Peyer's patch (tissue), 4 donors: ENCODE results near the gene KLHL22. TPM values are rescaled to one million over a fixed set of nuclear protein-coding genes. Genes with fewer than 3 reads are reported as not detected.
"Not testable (repeated sequence)": the region's sequence is repeated elsewhere in the genome, so short reads cannot be mapped to it uniquely, and the experiment has no call there.

Experiments
- DNase-seq, 3 donors: peaks; one replicate each; pipeline ENCODE4 v3.0.0-alpha.2; 2017 to 2019
- H3K27ac ChIP-seq, 4 donors: fragments of 200-600 bp; sonication (generic); one replicate each; pipeline ENCODE4 v1.5.1; 2016 to 2019
- H3K27me3 ChIP-seq, 2 donors: fragments of 200-600 bp; sonication (generic); one replicate each; pipeline ENCODE4 v1.5.1; 2019
- H3K36me3 ChIP-seq, 3 donors: fragments of 200-600 bp; sonication (generic); one replicate each; pipeline ENCODE4 v1.5.1; 2016 to 2019
- H3K4me1 ChIP-seq, 4 donors: fragments of 200-600 bp; sonication (generic); one replicate each; pipeline ENCODE4 v1.5.1; 2016 to 2019
- H3K4me3 ChIP-seq, 4 donors: fragments of 200-600 bp; sonication (generic); 1 replicate in 3 of 4; 2 replicates in 1 of 4; pipeline ENCODE4 v1.5.1; 2016 to 2019; ENCODE audit warnings: mild to moderate bottlenecking in 1 of 4
- H3K9me3 ChIP-seq, 4 donors: fragments of 200-600 bp; sonication (generic); one replicate each; pipeline ENCODE4 v1.5.1; 2016 to 2019; ENCODE audit warnings: mild to moderate bottlenecking in 1 of 4
- CTCF ChIP-seq, 6 experiments: fragments of 450-650 bp in 4 of 6; fragments of 200-600 bp in 2 of 6; sonication (generic) in 1 of 6; IDR thresholded peaks; one replicate each; pipeline ENCODE4 v1.5.1; 2017 to 2019; ENCODE audit warnings: antibody characterized with exemption in 6 of 6, mild to moderate bottlenecking in 3 of 6, moderate library complexity in 1 of 6
- POLR2A ChIP-seq, 2 donors: fragments of 450-650 bp; IDR thresholded peaks; one replicate each; pipeline ENCODE4 v1.5.1; 2017; ENCODE audit warnings: antibody characterized with exemption in 2 of 2, mild to moderate bottlenecking in 2 of 2, moderate library complexity in 2 of 2
- small RNA-seq, 2 donors: library from RNA; depleted of rRNA; stranded (forward); fragments of <200 nt; gene quantifications; one replicate each; pipeline ENCODE3, GENCODE V24; 2016
- total RNA-seq, 4 donors: library from RNA; depleted of rRNA; stranded (reverse); fragments of >200 nt; gene quantifications; one replicate each; pipeline ENCODE4 v1.1.0, GENCODE V29; 2016

Gene KLHL22
- total RNA-seq, 4 donors from 2014 or later: 12.6 to 23.9 (median 19.2) TPM

GRCh38 chr22:20392983-20393704 lies 102.5 kb downstream of the KLHL22 start:
- Histone ChIP-seq H3K27me3 (no peaks in the 10 kb centered on the region), H3K4me1 (peaks cover 0 to 15% (median 8%) of the 10 kb centered on the region in 4 donors), H3K36me3 (no peaks in the 10 kb centered on the region), H3K9me3 (no peaks in the 10 kb centered on the region), H3K27ac (peak overlapping the region; percentile 63 to 83 (median 70)), H3K4me3 (peak overlapping the region; percentile 78 to 81 (median 79))
- TF ChIP-seq CTCF (IDR thresholded peaks at IDR 0.05): no peak
- no peak for TF ChIP-seq POLR2A (IDR thresholded peaks at IDR 0.05)
- DNase-seq: no peak

GRCh38 chr22:20392365-20392881 lies 103.2 kb downstream of the KLHL22 start:
- not testable (repeated sequence) for H3K27me3 ChIP-seq

More at GRCh38 chr22:20392365-20392881, 103.2 kb downstream of the KLHL22 start:
- not testable (repeated sequence) for H3K9me3 ChIP-seq, DNase-seq, H3K4me3 ChIP-seq, H3K27ac ChIP-seq, H3K36me3 ChIP-seq
- peaks cover 0 to 15% (median 8%) of the 10 kb centered on the region in 4 donors for H3K4me1 ChIP-seq

Small RNA genes within 50 kb of the gene (small RNA-seq; reads per million reads assigned to genes)
- gene RF00019 (0 reads per million in 2 donors), gene RN7SL812P (0 reads per million in 2 donors), gene RNU6-225P (0 reads per million in 2 donors), gene RNY1P9 (0 reads per million in 2 donors)

Other genes with a start within 250 kb of the KLHL22 start
- 1 to 10 TPM; 5.2 to 9.1 (median 5.7) TPM for gene RTN4R, start 227.5 kb downstream of the KLHL22 start, total RNA-seq
- 10 to 100 TPM; 21.3 to 38.9 (median 31.9) TPM for gene DGCR6L, start 175.7 kb downstream of the KLHL22 start, total RNA-seq
- 10 to 100 TPM in 2 of 4 donors, 1 to 10 TPM in 2; 2.1 to 12.0 (median 9.3) TPM for gene ZNF74, start 101.6 kb downstream of the KLHL22 start, total RNA-seq
- gene SCARF2, start 58.0 kb downstream of the KLHL22 start, total RNA-seq: 1 to 10 TPM; 3.5 to 8.3 (median 5.2) TPM
- 100 to 1,000 TPM; 115 to 215 (median 161) TPM for gene MED15, start 11.8 kb upstream of the KLHL22 start, total RNA-seq